ENCODE results near the gene CCDC73.
"Not testable (repeated sequence)": the region's sequence is repeated elsewhere in the genome, so short reads cannot be mapped to it uniquely, and the experiment has no call there.

CCDC73 gene

GRCh38 chr11:32792948-32793475, 1.4 kb downstream of the CCDC73 start:
- DNase-seq: peak; percentile 61

GRCh38 chr11:32792111-32792947, 2.1 kb downstream of the CCDC73 start:
- DNase-seq: no peak

GRCh38 chr11:32790916-32791315, 3.5 kb downstream of the CCDC73 start:
- DNase-seq: no peak

- DNase-seq: no peak
These were observed 7.7 kb downstream of the CCDC73 start for GRCh38 chr11:32786811-32787210.

- no peak for DNase-seq
These were observed 9.2 kb downstream of the CCDC73 start for GRCh38 chr11:32785262-32785661.

- DNase-seq: no peak
These were observed 12.7 kb downstream of the CCDC73 start for GRCh38 chr11:32781721-32782120.

- not testable (repeated sequence) for DNase-seq
These were observed 13.6 kb downstream of the CCDC73 start for GRCh38 chr11:32780839-32781238.

- DNase-seq: no peak
These were observed 15.3 kb downstream of the CCDC73 start for GRCh38 chr11:32779136-32779535.

GRCh38 chr11:32775908-32776307, 18.6 kb downstream of the CCDC73 start:
- no peak for DNase-seq

- DNase-seq: no peak
These were observed 20.4 kb downstream of the CCDC73 start for GRCh38 chr11:32774081-32774480.

- DNase-seq: no peak
These were observed 21.7 kb downstream of the CCDC73 start for GRCh38 chr11:32772731-32773130.

GRCh38 chr11:32761774-32762173, 32.7 kb downstream of the CCDC73 start:
- not testable (repeated sequence) for DNase-seq

- DNase-seq: no peak
These were observed 36.2 kb downstream of the CCDC73 start for GRCh38 chr11:32758291-32758690.

GRCh38 chr11:32753181-32753580, 41.3 kb downstream of the CCDC73 start:
- DNase-seq: not testable (repeated sequence)

GRCh38 chr11:32752001-32752400, 42.5 kb downstream of the CCDC73 start:
- no peak for DNase-seq

- no peak for DNase-seq
These were observed 43.1 kb downstream of the CCDC73 start for GRCh38 chr11:32751381-32751780.

- no peak for DNase-seq
These were observed 64.5 kb downstream of the CCDC73 start for GRCh38 chr11:32729976-32730375.

- DNase-seq: no peak
These were observed 71.1 kb downstream of the CCDC73 start for GRCh38 chr11:32723332-32723731.

- DNase-seq: no peak
These were observed 72.2 kb downstream of the CCDC73 start for GRCh38 chr11:32722255-32722654.

GRCh38 chr11:32713496-32713895, 81.0 kb downstream of the CCDC73 start:
- no peak for DNase-seq

GRCh38 chr11:32708978-32709377, 85.5 kb downstream of the CCDC73 start:
- not testable (repeated sequence) for DNase-seq

GRCh38 chr11:32706985-32707741, 87.3 kb downstream of the CCDC73 start:
- no peak for DNase-seq

- DNase-seq: no peak
These were observed 89.0 kb downstream of the CCDC73 start for GRCh38 chr11:32705309-32706033.

Measured in CD4-positive, alpha-beta T cell treated with Interleukin-10 for 1 hour (primary cell).